K562 (cell line): ENCODE data around the gene SMARCA1. TPM values are rescaled to one million over a fixed set of nuclear protein-coding genes. Genes with fewer than 3 reads are reported as not detected.

Experiments
- ARHGAP35 ChIP-seq: fragments of 450-650 bp; IDR thresholded peaks from 2 replicates; pipeline ENCODE4 v1.6.1; 2018; ENCODE audit not compliant: partially characterized antibody
- ATF7 ChIP-seq: fragments of 450-650 bp; IDR thresholded peaks from 2 replicates; pipeline ENCODE4 v1.7.1; 2014; ENCODE audit warnings: mild to moderate bottlenecking, moderate library complexity
- DDX20 ChIP-seq: fragments of 450-650 bp; IDR thresholded peaks from 2 replicates; pipeline ENCODE4 v1.6.1; 2016; ENCODE audit warnings: missing genetic modification characterization, low read depth, mild to moderate bottlenecking, missing compliant biosample characterization, moderate library complexity
- GABPB1 ChIP-seq: sonication (generic); formaldehyde crosslinking; IDR thresholded peaks from 2 replicates; pipeline ENCODE4 v1.8.0; 2022; ENCODE audit warnings: mild to moderate bottlenecking, missing genetic modification reagents
- GTF3C2 ChIP-seq: IDR thresholded peaks from 3 replicates; pipeline ENCODE4 v1.6.1; 2011; ENCODE audit warnings: borderline replicate concordance, mild to moderate bottlenecking, moderate library complexity; ENCODE audit not compliant: insufficient read length; ENCODE audit errors: extremely low read depth
- HMBOX1 ChIP-seq: sonication (generic); IDR thresholded peaks from 2 replicates; pipeline ENCODE4 v1.6.1; 2016
- HNRNPLL ChIP-seq: fragments of 200-400 bp; formaldehyde crosslinking; IDR thresholded peaks from 2 replicates; pipeline ENCODE4 v1.6.1; 2017; ENCODE audit warnings: low read length, low read depth, mild to moderate bottlenecking; ENCODE audit not compliant: poor library complexity, severe bottlenecking
- KLF1 ChIP-seq: fragments of 450-650 bp; IDR thresholded peaks from 2 replicates; pipeline ENCODE4 v1.6.1; 2016; ENCODE audit warnings: missing genetic modification characterization, missing compliant biosample characterization
- MAZ ChIP-seq, 2 experiments: fragments of 450-650 bp in 1 of 2; sonication (generic) in 1 of 2; formaldehyde crosslinking; IDR thresholded peaks in 1 of 2; conservative IDR thresholded peaks in 1 of 2; 2 replicates each; pipeline versions ENCODE4 v1.4.0 to v1.5.0; 2020; ENCODE audit warnings: mild to moderate bottlenecking in 1 of 2, missing genetic modification reagents in 1 of 2
- MLLT1 ChIP-seq, 2 experiments: fragments of 450-650 bp; IDR thresholded peaks; 2 replicates each; pipeline ENCODE4 v1.6.1; 2016
- PKNOX1 ChIP-seq: fragments of 450-650 bp; IDR thresholded peaks from 2 replicates; pipeline ENCODE4 v1.6.1; 2016
- POLR2G ChIP-seq: fragments of 200-400 bp; formaldehyde crosslinking; IDR thresholded peaks from 2 replicates; pipeline ENCODE4 v1.6.1; 2017; ENCODE audit warnings: low read depth, mild to moderate bottlenecking, antibody characterized with exemption, low read length, moderate library complexity
- PTRF ChIP-seq: fragments of 450-650 bp; IDR thresholded peaks from 2 replicates; pipeline ENCODE4 v1.6.1; 2016; ENCODE audit warnings: mild to moderate bottlenecking, missing genetic modification characterization, missing compliant biosample characterization
- RB1 ChIP-seq: fragments of 450-650 bp; IDR thresholded peaks from 2 replicates; pipeline ENCODE4 v1.6.1; 2017; ENCODE audit warnings: low read depth, mild to moderate bottlenecking
- RBFOX2 ChIP-seq: fragments of 200-400 bp; formaldehyde crosslinking; IDR thresholded peaks from 2 replicates; pipeline ENCODE4 v1.6.1; 2017; ENCODE audit warnings: low read depth, mild to moderate bottlenecking, low read length, moderate library complexity
- RCOR1 ChIP-seq, 2 experiments: IDR thresholded peaks; 2 replicates each; pipeline ENCODE4 v1.6.1; 2012; ENCODE audit warnings: low read depth in 2 of 2, low read length in 2 of 2, borderline replicate concordance in 1 of 2, improper control_type of control experiment in 1 of 2
- TCFL5 ChIP-seq: fragments of 250-450 bp; sonication (Bioruptor Pico); conservative IDR thresholded peaks from 2 replicates; pipeline ENCODE4 v1.6.1; 2021; ENCODE audit warnings: mild to moderate bottlenecking, moderate library complexity, matching md5 sums
- ZBTB7A ChIP-seq: IDR thresholded peaks from 2 replicates; pipeline ENCODE4 v1.6.1; 2011; ENCODE audit warnings: low read depth, mild to moderate bottlenecking, low read length, moderate library complexity, borderline replicate concordance; ENCODE audit not compliant: control insufficient read depth
- polyA plus RNA-seq, 8 experiments: library from polyadenylated mRNA; depleted of rRNA in 4 of 8; stranded (reverse) in 5 of 8; unstranded in 3 of 8; fragments of >200 nt; fragmentation: Nextera tagmentation in 2 of 8; fragmentation: Illumina TruSeq in 1 of 8; extraction: Ambion mirVana in 2 of 8; extraction: Trizol in 1 of 8; gene quantifications; 2 replicates each; pipeline versions ENCODE4 v1.2.1 to v1.2.3, GENCODE V29; 2011 to 2014; ENCODE audit warnings: inconsistent platforms in 1 of 8, missing spikeins in 1 of 8
- total RNA-seq, 7 experiments: library from RNA; depleted of rRNA in 6 of 7; stranded (reverse); fragments of >200 nt in 6 of 7; fragmentation: Illumina TruSeq in 2 of 7; extraction: Trizol in 2 of 7; gene quantifications; 2 replicates each; pipeline versions ENCODE4 v1.2.1 to v1.2.3, GENCODE V29; 2011 to 2021; ENCODE audit warnings: low replicate concordance in 1 of 7

The SMARCA1 gene
- total and polyA plus RNA-seq, 9 of the 15 experiments (the other 6 are each of a cell fraction or from before 2014, with no cell fraction given): 0.42 to 3.0 (median 2.0) TPM

- TF ChIP-seq GTF3C2 (no peak), GABPB1 (CRISPR knock-in tag) (0 out of 2 replicates have a peak, but pooled peaks have one; percentile 17), DDX20 (tag) (no peak), HNRNPLL (peak; percentile 73), ATF7 (no peak), RCOR1 (IDR thresholded peaks at IDR 0.05; ENCODE audit: borderline replicate concordance in 1 of 2, low read depth in 2 of 2, low read length in 2 of 2) (0 out of 4 replicates have a peak, but pooled peaks of 1 of the 2 experiments have one; percentile 26), HMBOX1 (no peak), POLR2G (peak; percentile 82), PKNOX1 (0 out of 2 replicates have a peak, but pooled peaks have one; percentile 7), PTRF (tag) (no peak), RBFOX2 (peak; percentile 77), TCFL5 (no peak), ZBTB7A (peak; percentile 55; the same call in 1 of the 2 replicates), ARHGAP35 (no peak), MLLT1 (IDR thresholded peaks at IDR 0.05) (0 out of 4 replicates have a peak, but pooled peaks of 1 of the 2 experiments have one; percentile 29), RB1 (peak; percentile 75; the same call in 1 of the 2 replicates), MAZ (CRISPR knock-in tag; conservative IDR thresholded peaks at IDR 0.05 in 1 of 2, IDR thresholded peaks at IDR 0.05 in 1 of 2) (peak; percentile 30 to 84; a peak in 3 of 4 replicates), KLF1 (no peak)
Observed at GRCh38 chrX:129540068-129540653, 16.9 kb upstream of the SMARCA1 start, which contains the start of gene OCRL (continued).
